Osteocyte (in vitro differentiated cells): Measurements from ENCODE around the gene C1QTNF6. TPM values are rescaled to one million over a fixed set of nuclear protein-coding genes. Genes with fewer than 3 reads are reported as not detected.

Experiments used
- DNase-seq: peaks from one replicate; pipeline ENCODE4 v3.0.0; 2021; ENCODE audit warnings: mixed read lengths; ENCODE audit not compliant: unreplicated experiment; ENCODE audit errors: extremely low spot score
- H3K27ac Mint-ChIP-seq: one replicate; pipeline ENCODE4 v1.8.0; 2021; ENCODE audit warnings: mild to moderate bottlenecking, mixed read lengths; ENCODE audit not compliant: unreplicated experiment
- H3K27me3 Mint-ChIP-seq: one replicate; pipeline ENCODE4 v1.8.0; 2021; ENCODE audit warnings: mixed read lengths; ENCODE audit not compliant: unreplicated experiment
- H3K36me3 Mint-ChIP-seq: one replicate; pipeline ENCODE4 v1.8.0; 2021; ENCODE audit warnings: mixed read lengths; ENCODE audit not compliant: unreplicated experiment
- H3K4me1 Mint-ChIP-seq: one replicate; pipeline ENCODE4 v1.8.0; 2021; ENCODE audit warnings: mixed read lengths; ENCODE audit not compliant: unreplicated experiment
- H3K4me3 Mint-ChIP-seq: one replicate; pipeline ENCODE4 v1.8.0; 2021; ENCODE audit warnings: mild to moderate bottlenecking, moderate library complexity, mixed read lengths; ENCODE audit not compliant: unreplicated experiment
- H3K9me3 Mint-ChIP-seq: one replicate; pipeline ENCODE4 v1.8.0; 2021; ENCODE audit warnings: mixed read lengths; ENCODE audit not compliant: unreplicated experiment
- CTCF ChIP-seq: fragments of 200-600 bp; sonication (generic); IDR thresholded peaks from 2 replicates; pipeline ENCODE4 v1.5.0; 2021; ENCODE audit warnings: antibody characterized with exemption, mild to moderate bottlenecking, moderate library complexity
- total RNA-seq: library from RNA; stranded (reverse); gene quantifications from 2 replicates; pipeline ENCODE4 v1.2.1, GENCODE V29; 2021

C1QTNF6 gene
- total RNA-seq, 1 donor from 2014 or later, result 36.4 TPM

- Mint-ChIP-seq H3K27me3 (no peaks in the 10 kb centered on the region), H3K36me3 (peaks cover 8% of the 10 kb centered on the region), H3K27ac (no peak overlapping the region), H3K4me3 (no peak overlapping the region), H3K9me3 (no peaks in the 10 kb centered on the region), H3K4me1 (peaks cover 32% of the 10 kb centered on the region)
- DNase-seq, result no peak
- no peak for TF ChIP-seq CTCF
Observed at GRCh38 chr22:37180531-37181231, 7.4 kb downstream of the C1QTNF6 start.

- TF ChIP-seq CTCF, result no peak
- H3K36me3 Mint-ChIP-seq, result peaks cover 7% of the 10 kb centered on the region
- H3K27ac Mint-ChIP-seq, result no peak overlapping the region
- H3K27me3 Mint-ChIP-seq, result peaks cover under 1% of the 10 kb centered on the region
- no peak for DNase-seq
- no peaks in the 10 kb centered on the region for H3K9me3 Mint-ChIP-seq
- peaks cover 32% of the 10 kb centered on the region for H3K4me1 Mint-ChIP-seq
- H3K4me3 Mint-ChIP-seq, result no peak overlapping the region
Observed at GRCh38 chr22:37179622-37180420, 8.2 kb downstream of the C1QTNF6 start.

- Mint-ChIP-seq H3K27ac (no peak overlapping the region), H3K36me3 (peaks cover 4% of the 10 kb centered on the region), H3K9me3 (no peaks in the 10 kb centered on the region), H3K27me3 (peaks cover 6% of the 10 kb centered on the region), H3K4me3 (no peak overlapping the region), H3K4me1 (peaks cover 32% of the 10 kb centered on the region)
- no peak for DNase-seq
- TF ChIP-seq CTCF, result no peak
Observed at GRCh38 chr22:37179126-37179470, 8.9 kb downstream of the C1QTNF6 start.

GRCh38 chr22:37178350-37179125 lies 9.5 kb downstream of the C1QTNF6 start:
- peaks cover 4% of the 10 kb centered on the region for H3K36me3 Mint-ChIP-seq
- H3K9me3 Mint-ChIP-seq, result no peaks in the 10 kb centered on the region
- H3K4me3 Mint-ChIP-seq, result no peak overlapping the region
- TF ChIP-seq CTCF, result no peak
- peaks cover 32% of the 10 kb centered on the region for H3K4me1 Mint-ChIP-seq
- H3K27me3 Mint-ChIP-seq, result peaks cover 6% of the 10 kb centered on the region
- H3K27ac Mint-ChIP-seq, result no peak overlapping the region
- DNase-seq, result no peak

- Mint-ChIP-seq H3K27ac (no peak overlapping the region), H3K4me3 (no peak overlapping the region), H3K9me3 (no peaks in the 10 kb centered on the region), H3K36me3 (peaks cover 4% of the 10 kb centered on the region), H3K4me1 (peaks cover 32% of the 10 kb centered on the region), H3K27me3 (peaks cover 10% of the 10 kb centered on the region)
- no peak for TF ChIP-seq CTCF
- DNase-seq, result no peak
Observed at GRCh38 chr22:37177755-37178154, 10.3 kb downstream of the C1QTNF6 start.
